ENCODE results near the gene RNF208.
A peak's percentile ranks its signal among the peaks of the same experiment; 100 is the strongest.

RNF208 gene

DNA sequence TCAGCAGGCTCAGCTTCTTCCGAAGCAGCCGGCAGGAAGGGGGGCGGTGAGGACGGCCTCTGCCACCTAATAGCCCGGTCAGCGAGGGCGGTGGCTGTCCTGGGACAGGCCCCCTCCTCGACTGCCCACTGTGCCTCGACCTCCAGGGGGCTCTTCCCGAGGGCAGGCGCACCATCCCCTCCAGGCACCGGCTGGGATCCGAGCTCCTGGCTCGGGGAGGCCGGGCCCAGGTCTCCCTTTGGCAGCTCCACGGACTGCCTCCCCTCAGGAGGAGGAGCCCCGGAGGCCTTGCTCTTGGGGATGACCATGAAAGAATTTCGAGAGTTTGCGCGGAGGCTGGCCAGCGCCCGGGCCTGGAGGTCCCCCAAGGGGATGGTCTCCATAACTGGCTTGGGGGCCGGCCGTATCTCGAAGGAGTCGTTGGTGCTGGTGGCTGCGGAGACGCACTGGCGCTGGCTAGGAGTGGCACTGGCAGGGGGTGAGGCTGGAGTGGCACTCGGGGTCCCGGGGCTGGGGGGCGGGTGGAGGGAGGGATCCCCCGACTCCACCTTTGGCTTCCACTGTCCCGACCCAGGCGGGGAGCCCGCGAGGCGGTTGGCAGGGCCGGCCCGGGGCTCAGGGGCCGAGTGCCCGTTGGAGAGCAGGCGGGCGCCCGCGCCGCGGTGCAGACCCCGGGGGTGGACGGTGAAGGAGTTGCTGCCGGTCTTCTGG lies 22.5 kb downstream of the RNF208 start:
- H3K4me1 ChIP-seq (ENCODE audit: insufficient read depth, low read length, poor library complexity, severe bottlenecking): peaks cover 32% of the 10 kb centered on the region
- peak overlapping the region; percentile 10 for H3K9ac ChIP-seq (ENCODE audit: low read depth, low read length, poor library complexity, severe bottlenecking)

DNA sequence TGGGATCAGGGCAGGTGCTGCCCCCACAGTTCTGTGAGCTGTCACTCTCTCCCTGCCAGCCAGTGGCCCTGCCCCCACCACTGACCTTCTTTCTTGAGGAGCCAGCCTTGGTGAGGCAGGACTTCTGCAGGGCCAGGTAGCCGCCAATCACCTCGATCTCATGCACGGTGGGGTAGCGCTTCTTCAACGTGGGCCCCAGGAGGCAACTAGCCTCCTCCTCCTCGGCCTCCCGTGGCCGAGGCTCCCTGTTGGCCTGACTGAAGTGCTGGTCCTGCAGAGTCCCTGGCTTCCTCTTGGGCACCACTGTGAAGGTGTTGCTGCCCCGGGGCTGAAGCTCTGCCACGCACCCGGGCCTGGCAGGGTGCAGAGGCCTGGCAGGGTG lies 23.1 kb downstream of the RNF208 start:
- no peak for TF ChIP-seq EZH2phosphoT487 (IDR thresholded peaks at IDR 0.05; ENCODE audit: borderline replicate concordance)
- TF ChIP-seq, protein P1, sequence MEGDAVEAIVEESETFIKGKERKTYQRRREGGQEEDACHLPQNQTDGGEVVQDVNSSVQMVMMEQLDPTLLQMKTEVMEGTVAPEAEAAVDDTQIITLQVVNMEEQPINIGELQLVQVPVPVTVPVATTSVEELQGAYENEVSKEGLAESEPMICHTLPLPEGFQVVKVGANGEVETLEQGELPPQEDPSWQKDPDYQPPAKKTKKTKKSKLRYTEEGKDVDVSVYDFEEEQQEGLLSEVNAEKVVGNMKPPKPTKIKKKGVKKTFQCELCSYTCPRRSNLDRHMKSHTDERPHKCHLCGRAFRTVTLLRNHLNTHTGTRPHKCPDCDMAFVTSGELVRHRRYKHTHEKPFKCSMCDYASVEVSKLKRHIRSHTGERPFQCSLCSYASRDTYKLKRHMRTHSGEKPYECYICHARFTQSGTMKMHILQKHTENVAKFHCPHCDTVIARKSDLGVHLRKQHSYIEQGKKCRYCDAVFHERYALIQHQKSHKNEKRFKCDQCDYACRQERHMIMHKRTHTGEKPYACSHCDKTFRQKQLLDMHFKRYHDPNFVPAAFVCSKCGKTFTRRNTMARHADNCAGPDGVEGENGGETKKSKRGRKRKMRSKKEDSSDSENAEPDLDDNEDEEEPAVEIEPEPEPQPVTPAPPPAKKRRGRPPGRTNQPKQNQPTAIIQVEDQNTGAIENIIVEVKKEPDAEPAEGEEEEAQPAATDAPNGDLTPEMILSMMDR (conservative IDR thresholded peaks at IDR 0.05; ENCODE audit: low read length): no peak
- Histone ChIP-seq H3K9ac (ENCODE audit: low read depth, low read length, poor library complexity, severe bottlenecking) (peak overlapping the region; percentile 10), H2AFZ (ENCODE audit: low read length) (no peak overlapping the region), H3K36me3 (ENCODE audit: insufficient read depth, low read length) (no peaks in the 10 kb centered on the region), H3K9me2 (replicated peaks; ENCODE audit: low read depth, low read length) (no peaks in the 10 kb centered on the region), H3K4me2 (ENCODE audit: low read depth, low read length, poor library complexity, severe bottlenecking) (peak overlapping the region; percentile 65), H3K4me1 (ENCODE audit: insufficient read depth, low read length, poor library complexity, severe bottlenecking) (peaks cover 26% of the 10 kb centered on the region), H3K27me3 (ENCODE audit: insufficient read depth, low read length, poor library complexity, severe bottlenecking) (no peaks in the 10 kb centered on the region), H3K9me3 (ENCODE audit: insufficient read depth, low read depth, low read length) (no peaks in the 10 kb centered on the region), H3F3A (ENCODE audit: low read depth) (no peaks in the 10 kb centered on the region), H4K20me1 (ENCODE audit: insufficient read depth, low read length, poor library complexity, severe bottlenecking) (peaks cover 13% of the 10 kb centered on the region), H3K79me2 (ENCODE audit: insufficient read depth, low read length) (peaks cover 52% of the 10 kb centered on the region), H3K4me3 (ENCODE audit: low read length, poor library complexity, severe bottlenecking) (peak overlapping the region; percentile 67)

More for the DNA sequence above, 22.5 kb downstream of the RNF208 start:
- H3K27me3 ChIP-seq (ENCODE audit: insufficient read depth, low read length, poor library complexity, severe bottlenecking): no peaks in the 10 kb centered on the region
- H3K36me3 ChIP-seq (ENCODE audit: insufficient read depth, low read length): no peaks in the 10 kb centered on the region
- H3K4me3 ChIP-seq (ENCODE audit: low read length, poor library complexity, severe bottlenecking): peak overlapping the region; percentile 67
- peak overlapping the region; percentile 65 for H3K4me2 ChIP-seq (ENCODE audit: low read depth, low read length, poor library complexity, severe bottlenecking)
- no peaks in the 10 kb centered on the region for H3K9me2 ChIP-seq (replicated peaks; ENCODE audit: low read depth, low read length)
- no peak for TF ChIP-seq EZH2phosphoT487 (IDR thresholded peaks at IDR 0.05; ENCODE audit: borderline replicate concordance)
- TF ChIP-seq, protein P1 (conservative IDR thresholded peaks at IDR 0.05; ENCODE audit: low read length): no peak
- H3K9me3 ChIP-seq (ENCODE audit: insufficient read depth, low read depth, low read length): no peaks in the 10 kb centered on the region
- H3K79me2 ChIP-seq (ENCODE audit: insufficient read depth, low read length): peaks cover 54% of the 10 kb centered on the region
- H3F3A ChIP-seq (ENCODE audit: low read depth): no peaks in the 10 kb centered on the region
- no peak overlapping the region for H2AFZ ChIP-seq (ENCODE audit: low read length)
- peaks cover 20% of the 10 kb centered on the region for H4K20me1 ChIP-seq (ENCODE audit: insufficient read depth, low read length, poor library complexity, severe bottlenecking)

DNA sequence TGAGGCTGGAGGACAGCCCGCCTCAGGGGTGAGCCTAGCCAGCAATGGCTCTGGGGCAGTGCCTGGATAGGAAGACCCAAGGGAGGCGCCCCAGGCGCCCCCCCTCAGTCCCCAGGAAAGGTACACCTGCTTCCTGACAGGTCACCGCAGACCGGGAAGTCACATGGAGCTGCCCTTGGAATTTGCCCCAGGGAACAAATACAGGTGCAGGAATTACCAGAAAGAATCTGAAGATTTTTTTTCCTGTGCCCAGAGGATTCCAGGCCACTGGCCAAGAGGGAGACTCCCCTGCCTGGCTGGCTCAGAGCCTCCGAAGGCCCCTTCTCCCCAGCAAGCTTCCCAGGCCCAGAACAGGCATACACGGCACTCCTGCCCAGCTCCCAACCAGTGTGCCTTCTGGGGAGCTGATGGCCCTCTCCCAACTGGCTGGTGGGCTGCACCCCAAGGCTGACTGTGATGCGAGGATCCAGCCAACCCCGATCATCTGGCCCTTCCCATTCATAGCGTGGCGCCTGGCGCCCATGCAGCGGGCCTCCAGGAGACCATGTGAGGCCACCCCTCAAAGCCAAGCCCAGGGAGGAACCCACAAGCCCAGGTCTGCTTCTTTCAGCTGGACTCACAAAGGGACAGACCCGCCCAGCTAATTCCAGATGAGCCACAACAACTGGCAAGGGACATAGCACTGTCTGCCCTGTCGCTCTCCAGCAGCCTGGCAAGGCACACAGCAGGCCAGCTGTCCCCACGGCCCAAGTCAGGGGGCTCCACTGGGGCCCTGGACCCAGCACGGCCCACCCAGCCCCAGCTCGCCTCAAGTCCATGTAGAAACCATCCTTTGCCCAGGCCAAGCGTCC lies 23.8 kb downstream of the RNF208 start:
- H3K4me1 ChIP-seq (ENCODE audit: insufficient read depth, low read length, poor library complexity, severe bottlenecking): peaks cover 25% of the 10 kb centered on the region
- no peaks in the 10 kb centered on the region for H3K9me3 ChIP-seq (ENCODE audit: insufficient read depth, low read depth, low read length)
- TF ChIP-seq EZH2phosphoT487 (IDR thresholded peaks at IDR 0.05; ENCODE audit: borderline replicate concordance): no peak
- TF ChIP-seq, protein P1 (conservative IDR thresholded peaks at IDR 0.05; ENCODE audit: low read length): no peak
- H3F3A ChIP-seq (ENCODE audit: low read depth): no peaks in the 10 kb centered on the region
- peak overlapping the region; percentile 10 for H3K9ac ChIP-seq (ENCODE audit: low read depth, low read length, poor library complexity, severe bottlenecking)
- H2AFZ ChIP-seq (ENCODE audit: low read length): no peak overlapping the region
- no peaks in the 10 kb centered on the region for H3K36me3 ChIP-seq (ENCODE audit: insufficient read depth, low read length)
- no peaks in the 10 kb centered on the region for H3K9me2 ChIP-seq (replicated peaks; ENCODE audit: low read depth, low read length)
- H3K79me2 ChIP-seq (ENCODE audit: insufficient read depth, low read length): peaks cover 46% of the 10 kb centered on the region
- no peaks in the 10 kb centered on the region for H3K27me3 ChIP-seq (ENCODE audit: insufficient read depth, low read length, poor library complexity, severe bottlenecking)
- H3K4me2 ChIP-seq (ENCODE audit: low read depth, low read length, poor library complexity, severe bottlenecking): peak overlapping the region; percentile 65
- H4K20me1 ChIP-seq (ENCODE audit: insufficient read depth, low read length, poor library complexity, severe bottlenecking): peaks cover 12% of the 10 kb centered on the region
- peak overlapping the region; percentile 67 for H3K4me3 ChIP-seq (ENCODE audit: low read length, poor library complexity, severe bottlenecking)
